ENCODE measurements around the gene BRS3.
A peak's percentile ranks its signal among the peaks of the same experiment; 100 is the strongest.

Gene BRS3

GRCh38 chrX:136529795-136530194 lies 42.0 kb downstream of the BRS3 start:
- Mint-ChIP-seq H3K27me3 (no peaks in the 10 kb centered on the region), H3K4me3 (no peak overlapping the region), H3K27ac (no peak overlapping the region), H3K4me1 (peaks cover 8% of the 10 kb centered on the region), H3K9me3 (no peaks in the 10 kb centered on the region), H3K36me3 (no peaks in the 10 kb centered on the region)

- no peaks in the 10 kb centered on the region for H3K36me3 Mint-ChIP-seq
- H3K27ac Mint-ChIP-seq, result peak within 1 kb of the TSS; percentile 70
- H3K4me1 Mint-ChIP-seq, result peaks cover 8% of the 10 kb centered on the region
- H3K27me3 Mint-ChIP-seq, result no peaks in the 10 kb centered on the region
- H3K4me3 Mint-ChIP-seq, result no peak within 1 kb of the TSS
- no peaks in the 10 kb centered on the region for H3K9me3 Mint-ChIP-seq
Measured at GRCh38 chrX:136531951-136532350, 44.2 kb downstream of the BRS3 start, which contains the start of gene VGLL1. Gene VGLL1, plus strand, starts transcription at chrX:136532215. Its CDS starts 3,806 bp downstream, at chrX:136536021.

DNA sequence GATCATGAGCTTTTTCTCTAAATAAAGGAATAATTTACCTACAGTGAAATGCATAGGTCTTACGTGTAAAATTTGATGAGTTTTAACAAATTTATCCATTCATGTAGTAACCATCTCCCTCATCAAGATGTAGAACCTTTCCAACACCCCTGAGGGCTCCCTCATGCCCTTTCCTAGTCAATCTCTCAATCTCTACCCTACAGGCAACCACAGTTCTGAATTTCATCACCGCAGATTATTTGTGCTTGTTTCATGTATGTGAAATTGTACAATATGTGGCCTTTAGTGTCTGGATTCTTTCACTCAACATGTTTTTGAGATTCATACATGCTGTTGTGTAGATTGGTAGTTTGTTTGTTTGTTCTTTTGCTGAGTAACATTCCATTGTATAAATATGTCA lies 46.4 kb downstream of the BRS3 start:
- H3K9me3 Mint-ChIP-seq, result no peaks in the 10 kb centered on the region
- H3K36me3 Mint-ChIP-seq, result no peaks in the 10 kb centered on the region
- H3K27me3 Mint-ChIP-seq, result no peaks in the 10 kb centered on the region
- H3K4me1 Mint-ChIP-seq, result peaks cover 5% of the 10 kb centered on the region
- H3K4me3 Mint-ChIP-seq, result no peak overlapping the region
- no peak overlapping the region for H3K27ac Mint-ChIP-seq

DNA sequence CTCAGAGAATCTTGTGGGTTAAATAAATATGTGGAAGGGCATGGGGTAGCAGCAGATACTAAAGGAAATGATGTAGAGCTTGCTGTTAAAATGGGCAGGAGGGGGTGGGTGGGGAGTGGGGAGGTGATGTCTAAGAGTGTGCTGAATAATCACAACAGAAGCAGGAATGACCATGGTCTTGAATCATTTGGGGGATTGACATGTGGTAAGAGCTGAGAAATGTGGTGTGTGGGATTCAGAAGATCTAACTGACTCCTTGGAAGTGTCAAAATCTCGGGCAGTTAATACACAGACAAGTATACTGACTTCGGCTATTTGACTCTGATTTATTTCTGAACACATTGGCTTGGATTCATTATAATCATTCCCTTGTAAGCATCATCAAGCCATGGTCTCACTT lies 51.1 kb downstream of the BRS3 start:
- no peak overlapping the region for H3K4me3 Mint-ChIP-seq
- H3K27me3 Mint-ChIP-seq, result no peaks in the 10 kb centered on the region
- H3K4me1 Mint-ChIP-seq, result peaks cover 21% of the 10 kb centered on the region
- H3K9me3 Mint-ChIP-seq, result no peaks in the 10 kb centered on the region
- no peak overlapping the region for H3K27ac Mint-ChIP-seq
- no peaks in the 10 kb centered on the region for H3K36me3 Mint-ChIP-seq

- no peaks in the 10 kb centered on the region for H3K36me3 Mint-ChIP-seq
- peaks cover 32% of the 10 kb centered on the region for H3K4me1 Mint-ChIP-seq
- H3K27ac Mint-ChIP-seq, result no peak overlapping the region
- no peaks in the 10 kb centered on the region for H3K9me3 Mint-ChIP-seq
- no peaks in the 10 kb centered on the region for H3K27me3 Mint-ChIP-seq
- H3K4me3 Mint-ChIP-seq, result no peak overlapping the region
Measured at GRCh38 chrX:136540226-136540625, 52.5 kb downstream of the BRS3 start.

DNA sequence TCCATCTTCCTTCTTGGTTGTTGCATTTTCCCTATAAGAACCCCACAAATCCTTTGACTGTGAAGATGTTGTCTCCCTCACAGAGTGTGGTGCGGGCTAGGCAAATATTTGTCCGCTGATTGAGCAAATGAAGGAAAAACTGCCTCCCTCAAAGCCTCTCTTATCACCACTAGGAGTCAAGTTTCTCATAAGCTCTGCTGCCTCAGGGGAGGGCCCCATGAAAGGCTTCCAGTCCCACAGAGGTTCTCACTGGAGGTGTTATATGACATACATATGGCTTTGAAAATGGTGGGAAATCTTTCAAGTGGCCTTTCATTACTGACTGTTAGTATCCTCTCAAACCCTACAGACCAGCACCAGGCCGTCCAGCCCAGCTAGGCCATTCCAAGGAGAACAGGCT lies 53.5 kb downstream of the BRS3 start:
- H3K36me3 Mint-ChIP-seq, result no peaks in the 10 kb centered on the region
- no peaks in the 10 kb centered on the region for H3K27me3 Mint-ChIP-seq
- H3K9me3 Mint-ChIP-seq, result no peaks in the 10 kb centered on the region
- H3K4me3 Mint-ChIP-seq, result no peak overlapping the region
- peaks cover 40% of the 10 kb centered on the region for H3K4me1 Mint-ChIP-seq
- H3K27ac Mint-ChIP-seq, result no peak overlapping the region

- H3K9me3 Mint-ChIP-seq, result no peaks in the 10 kb centered on the region
- peaks cover 49% of the 10 kb centered on the region for H3K4me1 Mint-ChIP-seq
- H3K27ac Mint-ChIP-seq, result no peak overlapping the region
- H3K27me3 Mint-ChIP-seq, result no peaks in the 10 kb centered on the region
- no peaks in the 10 kb centered on the region for H3K36me3 Mint-ChIP-seq
- no peak overlapping the region for H3K4me3 Mint-ChIP-seq
Measured at GRCh38 chrX:136542281-136542680, 54.5 kb downstream of the BRS3 start.

Measured in activated naive CD4-positive, alpha-beta T cell treated with anti-CD3 and anti-CD28 coated beads, Interleukin-2, amount 50 U/mL, for 24 hours (primary cell).